Pons (tissue), 1 donor: ENCODE results near the gene CCDC33.

ENCODE experiments used
- DNase-seq: peaks from one replicate; pipeline ENCODE4 v3.0.0-alpha.2; 2016; ENCODE audit warnings: low spot score

Gene CCDC33

GRCh38 chr15:74364936-74365597 is 128.9 kb downstream of the CCDC33 start:
- no peak for DNase-seq

GRCh38 chr15:74365598-74366445 is 129.7 kb downstream of the CCDC33 start:
- no peak for DNase-seq

GRCh38 chr15:74367296-74367854 is 131.2 kb downstream of the CCDC33 start, which contains the start of gene CYP11A1:
TSS of gene CYP11A1 (minus strand) at chr15:74367646. CDS start at chr15:74367585, 61 bp downstream.
- no peak for DNase-seq

- no peak for DNase-seq
Measured at GRCh38 chr15:74368121-74368520, 132.0 kb downstream of the CCDC33 start.

DNA sequence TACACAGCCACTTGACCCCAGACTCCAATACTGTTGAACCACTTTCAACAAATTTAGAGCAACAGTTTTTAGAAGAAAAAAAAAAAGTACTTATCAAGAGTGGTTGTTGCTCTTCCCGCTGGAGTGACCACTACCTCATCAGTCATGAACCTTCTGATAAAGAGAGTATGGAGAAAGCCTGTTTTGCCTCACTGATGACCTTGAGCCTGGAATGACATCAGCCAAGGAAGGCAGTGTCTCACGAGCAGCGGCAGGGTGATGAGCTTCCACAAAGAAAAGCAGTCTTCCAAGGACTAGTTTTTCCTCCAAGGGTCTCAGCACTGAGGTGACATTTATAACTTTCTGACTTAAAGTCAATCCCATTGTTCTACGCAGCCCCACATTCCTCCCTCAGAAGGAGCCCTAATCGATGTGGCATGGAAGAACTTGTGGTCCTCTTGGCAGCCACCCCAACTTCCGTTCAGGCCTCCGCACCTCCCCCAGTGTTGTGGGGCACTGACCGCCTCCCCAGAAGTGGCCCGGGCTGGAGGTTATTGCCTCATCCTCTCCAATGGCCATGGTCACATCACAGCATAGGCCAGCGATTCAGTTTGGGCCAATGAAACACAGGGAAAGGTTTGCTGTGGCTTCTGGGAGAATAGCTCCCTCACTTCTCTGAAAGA is 133.1 kb downstream of the CCDC33 start:
- no peak for DNase-seq

DNA sequence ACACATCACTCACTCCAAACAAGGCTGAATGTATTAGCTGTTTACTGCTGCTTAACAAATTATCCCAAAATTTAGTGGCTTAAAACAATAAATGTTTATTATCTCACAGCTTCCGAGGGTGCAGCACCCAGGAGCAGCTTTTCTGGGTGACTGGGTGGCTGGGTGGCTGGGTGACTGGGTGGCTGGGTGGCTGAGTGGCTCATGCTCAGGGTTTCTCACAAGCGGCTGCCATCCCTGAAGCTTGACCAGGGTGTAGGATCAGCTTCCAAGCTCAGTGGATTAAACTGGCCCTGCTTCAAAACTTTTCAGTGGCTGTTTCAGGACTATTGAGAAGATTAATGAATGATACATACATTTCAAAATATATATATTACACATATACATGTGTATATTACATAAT is 133.6 kb downstream of the CCDC33 start:
- DNase-seq: no peak

GRCh38 chr15:74370471-74370870 is 134.3 kb downstream of the CCDC33 start:
- no peak for DNase-seq

- DNase-seq: no peak
Measured at GRCh38 chr15:74373056-74373650, 137.0 kb downstream of the CCDC33 start.

DNA sequence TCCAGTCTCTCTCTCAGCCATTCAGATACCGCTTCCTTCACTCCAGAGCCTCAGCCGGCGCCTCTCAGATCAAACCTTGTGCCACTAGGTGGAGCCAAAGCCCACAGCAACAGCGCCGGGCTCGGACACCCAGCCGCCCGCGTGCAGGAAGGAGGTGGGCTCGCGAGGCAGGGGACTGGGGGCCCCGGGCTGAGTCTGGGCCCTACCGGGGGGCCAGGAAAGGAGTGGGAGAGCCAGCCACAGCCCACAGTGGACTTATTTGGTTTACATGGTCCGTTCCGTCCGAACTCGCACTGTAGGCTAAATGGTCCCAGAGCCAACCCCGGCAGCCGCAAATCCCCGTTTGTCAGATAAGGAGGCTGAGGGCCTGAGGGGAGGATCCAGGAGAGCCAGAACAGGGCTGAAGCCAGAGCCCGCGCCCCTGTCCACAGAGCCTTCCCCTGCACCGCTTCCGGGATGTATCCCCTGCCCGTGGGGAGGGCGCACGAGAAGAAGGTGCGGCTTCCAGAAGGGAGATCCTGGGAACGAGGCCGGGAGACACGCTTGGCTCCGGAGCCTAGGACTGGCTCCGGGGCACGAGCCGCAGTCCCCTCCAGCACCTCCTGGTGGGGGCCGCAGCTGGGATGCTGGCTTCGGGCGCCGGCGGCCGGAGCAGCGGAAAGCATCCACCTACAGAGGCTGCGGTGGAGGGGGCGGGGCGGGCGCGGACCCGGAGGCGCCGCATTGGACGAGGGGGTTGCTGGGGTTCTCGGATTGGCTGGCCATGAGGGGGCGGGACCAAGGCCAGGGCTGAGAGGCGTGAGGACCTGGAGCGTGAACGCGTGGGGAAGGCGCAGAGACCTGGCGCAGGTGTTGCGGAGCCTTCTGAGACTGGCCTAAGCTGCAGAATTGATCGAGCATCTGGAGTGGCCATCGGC is 137.9 kb downstream of the CCDC33 start:
- DNase-seq: peak; percentile 80

GRCh38 chr15:74374648-74375302 is 138.6 kb downstream of the CCDC33 start:
- no peak for DNase-seq

GRCh38 chr15:74375303-74375693 is 139.2 kb downstream of the CCDC33 start:
- DNase-seq: peak; percentile 87

DNA sequence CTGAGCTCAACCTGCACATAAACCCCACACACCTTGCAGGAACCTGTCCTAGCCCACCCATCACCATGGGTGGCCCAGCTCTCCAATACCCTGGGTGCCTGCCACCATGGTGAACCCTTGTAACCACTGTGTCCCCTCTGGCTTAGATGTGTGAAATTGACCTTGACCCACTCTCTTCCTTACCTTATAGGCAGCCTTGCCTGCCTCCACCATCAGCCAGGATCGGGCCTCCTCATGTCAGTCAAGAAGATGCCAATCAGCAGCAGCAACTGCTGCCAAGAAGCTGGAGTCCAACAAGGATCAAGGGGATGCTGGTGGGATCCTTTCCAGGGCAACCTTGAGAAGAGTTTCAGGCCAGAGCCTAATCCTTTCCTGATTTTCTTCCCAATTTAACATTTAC is 140.1 kb downstream of the CCDC33 start:
- DNase-seq: no peak

GRCh38 chr15:74376825-74377581 is 140.9 kb downstream of the CCDC33 start:
- DNase-seq: no peak

DNA sequence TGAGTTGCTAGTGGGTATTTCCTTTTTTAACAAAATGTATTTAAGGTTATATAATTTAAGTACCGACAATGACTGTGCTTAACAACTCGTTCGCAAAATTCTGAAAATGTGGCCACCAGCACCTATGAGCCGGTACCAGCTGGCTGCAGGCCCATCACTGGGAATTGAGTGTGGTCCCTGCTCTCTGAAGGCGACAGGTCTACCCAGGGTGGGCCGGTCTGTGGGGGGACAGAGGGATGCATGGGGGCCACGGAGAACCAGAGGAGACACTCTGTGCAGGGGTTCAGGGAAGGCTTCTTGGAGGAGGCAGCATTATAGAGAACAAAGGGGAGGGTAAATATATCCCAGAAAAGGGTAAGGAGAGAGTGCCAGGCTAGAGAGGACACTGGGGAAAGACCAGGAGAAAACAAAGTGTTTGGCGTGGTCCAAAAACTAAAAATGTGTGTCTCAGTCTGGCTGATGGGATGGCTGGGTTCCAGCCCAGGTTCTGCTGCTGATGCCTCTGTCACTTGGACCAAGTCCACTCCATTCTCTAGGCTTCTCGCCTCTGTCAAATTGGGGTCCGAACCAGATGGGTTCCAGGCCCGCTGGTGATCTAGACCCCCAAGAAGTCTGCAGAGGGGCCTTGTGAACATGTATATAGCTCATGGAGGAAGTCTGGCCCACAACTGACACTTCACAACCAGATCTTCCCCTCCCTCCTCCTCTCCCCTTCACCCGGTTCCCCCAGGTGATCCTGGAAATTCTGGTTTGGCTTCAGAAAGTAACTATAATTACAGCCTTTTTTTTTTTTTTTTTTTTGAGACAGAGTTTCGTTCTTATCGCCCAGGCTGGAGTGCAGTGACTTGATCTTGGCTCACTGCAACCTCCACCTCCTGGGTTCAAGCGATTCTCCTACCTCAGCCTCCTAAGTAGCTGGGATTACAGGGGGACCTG is 142.0 kb downstream of the CCDC33 start:
- no peak for DNase-seq

- no peak for DNase-seq
Measured at GRCh38 chr15:74378848-74379247, 142.7 kb downstream of the CCDC33 start.

- no peak for DNase-seq
Measured at GRCh38 chr15:74380361-74381189, 144.4 kb downstream of the CCDC33 start.

DNA sequence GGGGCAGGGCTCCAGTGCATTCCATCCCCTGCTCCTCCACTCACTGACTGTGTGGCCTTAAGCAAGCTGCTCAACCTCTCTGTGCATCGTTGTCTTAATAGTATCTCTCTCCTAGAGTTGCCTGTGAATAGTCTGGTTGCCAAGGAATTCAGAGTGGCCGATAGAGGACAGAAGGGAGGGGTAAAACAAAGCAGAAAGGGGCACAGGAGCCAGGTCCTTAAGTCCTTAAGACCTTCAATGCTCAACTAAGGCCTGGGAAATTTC is 145.0 kb downstream of the CCDC33 start:
- no peak for DNase-seq

DNA sequence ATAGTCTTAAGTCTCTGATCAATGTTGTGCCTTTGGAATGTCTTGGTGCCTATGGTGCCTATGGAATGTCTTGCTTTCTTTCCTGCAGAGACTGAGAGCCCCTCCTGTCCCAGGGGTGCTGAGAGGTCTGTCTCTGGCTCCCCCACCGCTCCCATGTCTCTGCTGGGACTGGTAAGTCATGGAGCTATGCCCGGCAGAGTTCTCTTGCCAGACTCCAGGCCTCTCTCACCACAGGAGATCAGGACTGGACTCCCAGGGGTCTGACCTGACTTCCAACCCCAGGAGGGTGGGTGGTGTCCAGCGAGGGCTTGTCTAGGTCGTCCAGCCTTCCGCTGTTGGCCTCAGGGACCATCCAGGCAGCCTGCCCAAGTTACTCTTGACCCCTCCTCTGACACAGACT is 145.4 kb downstream of the CCDC33 start:
- DNase-seq: no peak
